H1 (cell line): ENCODE results near the gene MCL1. TPM values are rescaled to one million over a fixed set of nuclear protein-coding genes. Genes with fewer than 3 reads are reported as not detected.
A peak's percentile ranks its signal among the peaks of the same experiment; 100 is the strongest.

Experiments used
- CTCF ChIA-PET: fragments of 300-600 bp; sonication (Branson Sonifier 250); formaldehyde crosslinking; loops from one replicate; lab custom pipeline; 2021; ENCODE audit not compliant: partially characterized antibody; lab: Charles Lee
- POLR2A ChIA-PET: fragments of 300-600 bp; sonication (Branson Sonifier 250); formaldehyde crosslinking; loops from one replicate; lab custom pipeline; 2021; ENCODE audit warnings: inconsistent platforms; ENCODE audit not compliant: partially characterized antibody; lab: Charles Lee
- DNase-seq, 2 experiments: peaks; one replicate each; pipeline versions ENCODE4 v3.0.0 to v3.0.0-alpha.2; 2010 to 2022; ENCODE audit warnings: low spot score in 2 of 2, low read depth in 1 of 2, mixed read lengths in 1 of 2
- FAIRE-seq: peaks from 2 replicates; lab custom pipeline; 2011; peaks lifted over from hg19 to GRCh38; lab: Jason Lieb, UNC
- H2AFZ ChIP-seq: 2 replicates; pipeline ENCODE4 v1.8.1; 2012; ENCODE audit warnings: low read length, inconsistent platforms
- H2AK5ac ChIP-seq: 2 replicates; pipeline ENCODE4 v1.6.1; 2013; ENCODE audit warnings: low read depth, low read length
- H2BK120ac ChIP-seq: replicated peaks from 2 replicates; pipeline ENCODE3; 2013; ENCODE audit warnings: low read depth, low read length, inconsistent platforms
- H2BK12ac ChIP-seq: 2 replicates; pipeline ENCODE4 v1.6.1; 2013; ENCODE audit warnings: low read depth, low read length
- H2BK15ac ChIP-seq: 2 replicates; pipeline ENCODE4 v1.6.1; 2013; ENCODE audit warnings: low read length
- H2BK20ac ChIP-seq: 2 replicates; pipeline ENCODE4 v1.6.1; 2013; ENCODE audit warnings: low read length
- H2BK5ac ChIP-seq: 2 replicates; pipeline ENCODE4 v1.6.1; 2013; ENCODE audit warnings: low read depth, low read length
- H3K14ac ChIP-seq: 2 replicates; pipeline ENCODE4 v1.6.1; 2013; ENCODE audit warnings: inconsistent platforms; ENCODE audit not compliant: insufficient read length
- H3K18ac ChIP-seq: 2 replicates; pipeline ENCODE4 v1.6.1; 2013; ENCODE audit warnings: low read length; ENCODE audit errors: extremely low read depth
- H3K23ac ChIP-seq: 2 replicates; pipeline ENCODE4 v1.6.1; 2013; ENCODE audit warnings: inconsistent platforms; ENCODE audit not compliant: insufficient read length
- H3K23me2 ChIP-seq: 2 replicates; pipeline ENCODE4 v1.6.1; 2013; ENCODE audit warnings: low read depth, low read length
- H3K27ac ChIP-seq: 2 replicates; pipeline ENCODE4 v1.6.1; 2011; ENCODE audit warnings: low read depth, low read length, inconsistent platforms
- H3K27me3 ChIP-seq, 4 experiments: replicated peaks in 1 of 4; 1 replicate in 1 of 4; 2 replicates in 3 of 4; pipeline versions ENCODE4 v1.6.1 to v1.8.1; 2011 to 2013; ENCODE audit warnings: low read length in 3 of 4, mild to moderate bottlenecking in 3 of 4, inconsistent platforms in 2 of 4, mixed read lengths in 2 of 4, moderate library complexity in 1 of 4; ENCODE audit not compliant: control insufficient read depth in 3 of 4, insufficient read depth in 3 of 4; ENCODE audit errors: extremely low read depth in 1 of 4
- H3K36me3 ChIP-seq, 4 experiments: 2 replicates each; pipeline versions ENCODE4 v1.6.1 to v1.8.1; 2011 to 2013; ENCODE audit warnings: mild to moderate bottlenecking in 4 of 4, low read length in 3 of 4, moderate library complexity in 2 of 4, control low read depth in 1 of 4, inconsistent platforms in 1 of 4; ENCODE audit not compliant: insufficient read depth in 4 of 4, control insufficient read depth in 2 of 4
- H3K4ac ChIP-seq: replicated peaks from 2 replicates; pipeline ENCODE3; 2013; ENCODE audit warnings: low read length, low read depth, mixed read lengths, inconsistent platforms; ENCODE audit not compliant: insufficient read length
- H3K4me1 ChIP-seq, 4 experiments: replicated peaks in 1 of 4; 1 replicate in 1 of 4; 2 replicates in 3 of 4; pipeline versions ENCODE4 v1.6.1 to v1.8.1; 2011 to 2013; ENCODE audit warnings: low read length in 3 of 4, inconsistent platforms in 2 of 4, mixed read lengths in 1 of 4; ENCODE audit not compliant: insufficient read depth in 4 of 4, control insufficient read depth in 3 of 4
- H3K4me2 ChIP-seq, 2 experiments: 2 replicates each; pipeline versions ENCODE4 v1.6.1 to v1.8.1; 2011 to 2013; ENCODE audit warnings: low read depth in 2 of 2, low read length in 2 of 2, control low read depth in 1 of 2, inconsistent platforms in 1 of 2, mild to moderate bottlenecking in 1 of 2; ENCODE audit not compliant: insufficient read depth in 1 of 2
- H3K4me3 ChIP-seq, 4 experiments: fragments of 200-600, 300-600 bp in 1 of 4; sonication (generic), shearing (Covaris generic), sonication (Bioruptor Twin) in 1 of 4; 2 replicates each; pipeline versions ENCODE4 v1.5.1 to v1.8.1; 2011 to 2016; ENCODE audit warnings: low read length in 4 of 4, low read depth in 3 of 4, control low read depth in 2 of 4, inconsistent platforms in 2 of 4, mild to moderate bottlenecking in 2 of 4, mixed read lengths in 1 of 4, moderate library complexity in 1 of 4; ENCODE audit not compliant: insufficient read depth in 2 of 4; ENCODE audit errors: extremely low read depth in 1 of 4
- H3K56ac ChIP-seq: replicated peaks from 2 replicates; pipeline ENCODE3; 2013; ENCODE audit warnings: low read depth, mild to moderate bottlenecking, mixed read lengths, low read length, inconsistent platforms; ENCODE audit not compliant: insufficient read length
- H3K79me1 ChIP-seq: 2 replicates; pipeline ENCODE4 v1.6.1; 2013; ENCODE audit warnings: low read depth, low read length, control low read depth
- H3K79me2 ChIP-seq, 2 experiments: 2 replicates each; pipeline versions ENCODE4 v1.6.1 to v1.8.1; 2012 to 2013; ENCODE audit warnings: low read length in 2 of 2, mild to moderate bottlenecking in 2 of 2, inconsistent platforms in 1 of 2; ENCODE audit not compliant: insufficient read depth in 2 of 2, control insufficient read depth in 1 of 2
- H3K9ac ChIP-seq, 4 experiments: replicated peaks in 1 of 4; 1 replicate in 1 of 4; 2 replicates in 3 of 4; pipeline versions ENCODE4 v1.6.1 to v1.8.1; 2011 to 2013; ENCODE audit warnings: low read depth in 3 of 4, low read length in 3 of 4, control low read depth in 2 of 4, mild to moderate bottlenecking in 2 of 4, moderate library complexity in 2 of 4, inconsistent platforms in 1 of 4; ENCODE audit errors: extremely low read depth in 1 of 4
- H3K9me3 ChIP-seq, 2 experiments: 2 replicates each; pipeline versions ENCODE4 v1.6.1 to v1.8.1; 2012 to 2013; ENCODE audit warnings: mild to moderate bottlenecking in 2 of 2, moderate library complexity in 2 of 2, control low read depth in 1 of 2, inconsistent platforms in 1 of 2, low read depth in 1 of 2, low read length in 1 of 2, mixed read lengths in 1 of 2; ENCODE audit not compliant: insufficient read depth in 2 of 2
- H4K20me1 ChIP-seq, 2 experiments: replicated peaks in 1 of 2; 2 replicates each; pipeline versions ENCODE3 to v1.8.1; 2011 to 2013; ENCODE audit warnings: inconsistent platforms in 2 of 2, low read length in 2 of 2, mild to moderate bottlenecking in 1 of 2; ENCODE audit not compliant: insufficient read depth in 2 of 2, control insufficient read depth in 1 of 2
- H4K5ac ChIP-seq: 2 replicates; pipeline ENCODE4 v1.6.1; 2013; ENCODE audit warnings: low read length, low read depth, mixed read lengths, inconsistent platforms; ENCODE audit not compliant: insufficient read length
- H4K8ac ChIP-seq: 2 replicates; pipeline ENCODE4 v1.8.0; 2013; ENCODE audit warnings: mild to moderate bottlenecking, moderate library complexity, low read length, inconsistent platforms; ENCODE audit not compliant: insufficient read depth; ENCODE audit errors: extremely low read depth
- H4K91ac ChIP-seq: replicated peaks from 2 replicates; pipeline ENCODE3; 2013; ENCODE audit warnings: low read length, mixed read lengths, inconsistent platforms; ENCODE audit not compliant: insufficient read length
- WGBS, 2 experiments: shearing (Covaris generic) in 1 of 2; methylation state at CpG; one replicate each; pipeline versions ENCODE4 v1.1.6 to v1.1.7; 2013 to 2015; ENCODE audit warnings: low lambda C conversion rate in 2 of 2, mixed read lengths in 2 of 2, inconsistent platforms in 1 of 2, low coverage in 1 of 2, missing lambda C conversion rate in 1 of 2; ENCODE audit not compliant: insufficient replicate concordance in 2 of 2, insufficient coverage in 1 of 2, insufficient read length in 1 of 2; ENCODE audit errors: extremely low coverage in 1 of 2, missing lambda C conversion rate in 1 of 2; 5-methylcytosine and 5-hydroxymethylcytosine counted together
- polyA plus RNA-seq, 7 experiments: library from polyadenylated mRNA; depleted of rRNA in 3 of 7; stranded (reverse) in 5 of 7; unstranded in 2 of 7; fragments of >200 nt in 5 of 7; fragments of 200-250 nt in 2 of 7; gene quantifications; 1 replicate in 5 of 7; 2 replicates in 1 of 7; 4 replicates in 1 of 7; pipeline versions ENCODE4 v1.2.1 to v1.2.3, GENCODE V29; 2011 to 2013; ENCODE audit warnings: missing spikeins in 2 of 7, mixed read lengths in 2 of 7
- total RNA-seq: library from RNA; stranded (reverse); fragmentation: NEBNext Ultra II Directional; extraction: Animal tissue kit (Norgen Biotek cat#: 25700); gene quantifications from 2 replicates; pipeline ENCODE4 v1.2.1, GENCODE V29; 2021

MCL1 gene
- total and polyA plus RNA-seq, 2 of the 8 experiments (the other 6 are each of a cell fraction or from before 2014, with no cell fraction given) = 61.1 to 218 TPM

DNA sequence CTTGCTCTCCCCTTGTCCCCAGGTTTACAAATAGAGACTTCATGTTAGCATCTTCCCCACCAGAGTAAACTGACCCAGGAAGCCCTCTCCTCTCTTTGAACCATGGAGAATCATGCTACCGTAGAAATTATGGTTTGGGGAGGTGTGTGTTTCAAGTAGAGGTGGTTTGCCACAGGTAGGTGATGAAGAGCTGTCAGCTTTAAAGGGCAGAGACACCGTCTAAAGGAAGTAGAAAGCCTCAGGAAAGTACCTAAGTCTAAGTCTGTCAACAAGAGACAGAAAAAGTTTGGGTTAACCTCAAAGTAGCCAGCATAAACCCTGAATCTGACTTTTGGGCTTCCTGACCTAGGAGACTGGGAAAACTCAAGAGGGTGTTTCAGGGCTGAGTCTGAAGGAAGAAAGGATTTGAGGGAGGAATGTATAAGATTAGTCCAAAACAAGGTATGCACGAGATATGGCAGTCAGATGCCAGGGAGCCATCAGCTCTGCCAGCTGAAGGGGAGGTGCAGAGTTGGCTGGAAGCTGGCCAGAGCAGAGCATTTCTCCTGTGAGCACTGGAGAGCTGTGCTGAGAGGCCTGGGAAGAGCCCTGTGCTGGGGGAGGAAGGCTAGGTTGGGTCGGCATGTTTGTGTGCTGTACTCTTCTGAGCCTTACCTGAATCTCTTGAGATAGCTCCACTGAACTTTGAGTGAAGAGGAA lies 15.9 kb downstream of the MCL1 start:
- H2AK5ac ChIP-seq = peak overlapping the region; percentile 53; the same call in 1 of the 2 replicates
- FAIRE-seq = no peak
- H3K4ac ChIP-seq = no peak overlapping the region
- no peak overlapping the region for H4K91ac ChIP-seq
- peak overlapping the region in 1 of 4 experiments; percentile 75; a peak in 1 of 8 replicates for H3K4me3 ChIP-seq
- ChIA-PET CTCF (interaction anchor here (0.6 to 13.7 kb wide), 9 partner anchors 8 to 176 kb away, joined by 3 to 210 read pairs (median 4); partner anchors contain the start of gene ADAMTSL4), POLR2A (interaction anchor here (1.1 to 43.7 kb wide), 7 partner anchors 13 to 369 kb away, joined by 4 to 1380 read pairs (median 13); partner anchors contain the start of genes ADAMTSL4, ENSA, FALEC and MCL1)
- H3K36me3 ChIP-seq = no peaks in the 10 kb centered on the region
- peak overlapping the region; percentile 88 for H3K27ac ChIP-seq
- peak overlapping the region; percentile 87; the same call in 1 of the 2 replicates for H2BK20ac ChIP-seq
- WGBS, 2 experiments = 87% methylated on average over 4 of the region's 4 CpGs; no CpG with 5 or more reads in 1 of the 2 experiments
- no peak overlapping the region; a peak in 1 of 7 replicates for H3K9ac ChIP-seq
- peaks cover 18 to 38% (median 27%) of the 10 kb centered on the region in 4 experiments for H3K4me1 ChIP-seq
- H2BK12ac ChIP-seq = peak overlapping the region; percentile 95; the same call in 1 of the 2 replicates
- no peaks in the 10 kb centered on the region for H3K9me3 ChIP-seq
- no peak overlapping the region for H3K56ac ChIP-seq
- H2AFZ ChIP-seq = no peak overlapping the region
- peak overlapping the region; percentile 63; the same call in 1 of the 2 replicates for H2BK15ac ChIP-seq
- no peak for DNase-seq
- peak overlapping the region; percentile 2 for H3K18ac ChIP-seq
- H3K23ac ChIP-seq = no peak overlapping the region
- H4K5ac ChIP-seq = no peak overlapping the region
- H3K27me3 ChIP-seq = no peaks in the 10 kb centered on the region
- no peak overlapping the region for H4K8ac ChIP-seq
- H3K23me2 ChIP-seq = peaks cover 7% of the 10 kb centered on the region
- peaks cover 0 to 2% of the 10 kb centered on the region in 2 experiments for H4K20me1 ChIP-seq
- H3K14ac ChIP-seq = no peak overlapping the region
- H3K79me2 ChIP-seq = peaks cover 5 to 48% of the 10 kb centered on the region in 2 experiments; a peak in 3 of 4 replicates
- H2BK120ac ChIP-seq = no peak overlapping the region
- no peaks in the 10 kb centered on the region for H3K79me1 ChIP-seq
- peak overlapping the region; percentile 85 to 95 for H3K4me2 ChIP-seq
- peak overlapping the region; percentile 76 for H2BK5ac ChIP-seq
